WTC11 (cell line): ENCODE data around the gene IL36G. TPM values are rescaled to one million over a fixed set of nuclear protein-coding genes. Genes with fewer than 3 reads are reported as not detected.

Experiments used
- ATAC-seq: fragments of 200-7000 bp; cut with Tn5 transposase; 2 replicates; pipeline ENCODE4 v1.10.0; 2021; ENCODE audit warnings: mild to moderate bottlenecking, moderate library complexity
- CTCF ChIA-PET: fragments of 300-600 bp; sonication (Branson Sonifier 250); formaldehyde crosslinking; loops from one replicate; lab custom pipeline; 2021; ENCODE audit warnings: antibody characterized with exemption; lab: Charles Lee
- POLR2A ChIA-PET: fragments of 350-600 bp; sonication (Branson Sonifier 250); formaldehyde crosslinking; loops from one replicate; lab custom pipeline; 2021; ENCODE audit warnings: antibody characterized with exemption; lab: Charles Lee
- DNase-seq: peaks from one replicate; pipeline ENCODE4 v3.0.0; 2021; ENCODE audit warnings: low spot score
- H3K27ac Mint-ChIP-seq: 2 replicates; pipeline ENCODE4 v1.8.0; 2021; ENCODE audit warnings: mixed read lengths
- H3K27me3 Mint-ChIP-seq: 2 replicates; pipeline ENCODE4 v1.8.0; 2021; ENCODE audit warnings: low read depth, mild to moderate bottlenecking, moderate library complexity, mixed read lengths
- H3K36me3 Mint-ChIP-seq: 2 replicates; pipeline ENCODE4 v1.8.0; 2021; ENCODE audit warnings: mixed read lengths
- H3K4me1 Mint-ChIP-seq: 2 replicates; pipeline ENCODE4 v1.8.0; 2022; ENCODE audit warnings: mixed read lengths
- H3K4me3 Mint-ChIP-seq: 2 replicates; pipeline ENCODE4 v1.8.0; 2021; ENCODE audit warnings: mild to moderate bottlenecking, moderate library complexity, mixed read lengths
- H3K9me3 Mint-ChIP-seq: 2 replicates; pipeline ENCODE4 v1.8.0; 2021; ENCODE audit warnings: mixed read lengths
- CREB1 ChIP-seq: sonication (generic); formaldehyde crosslinking; IDR thresholded peaks from 2 replicates; pipeline ENCODE4 v1.8.0; 2023; ENCODE audit warnings: mild to moderate bottlenecking, missing genetic modification reagents
- E2F4 ChIP-seq: sonication (generic); formaldehyde crosslinking; IDR thresholded peaks from 2 replicates; pipeline ENCODE4 v1.8.1; 2022; ENCODE audit warnings: low read depth, mild to moderate bottlenecking, moderate library complexity, missing genetic modification reagents, borderline replicate concordance
- ERG ChIP-seq: fragments of 250-450 bp; sonication (Bioruptor Pico); IDR thresholded peaks from 2 replicates; pipeline ENCODE4 v1.8.0; 2021; ENCODE audit warnings: mild to moderate bottlenecking
- ETV6 ChIP-seq: sonication (generic); formaldehyde crosslinking; IDR thresholded peaks from 2 replicates; pipeline ENCODE4 v1.8.1; 2022; ENCODE audit warnings: mild to moderate bottlenecking, missing genetic modification reagents
- FOXK1 ChIP-seq: sonication (generic); formaldehyde crosslinking; IDR thresholded peaks from 2 replicates; pipeline ENCODE4 v1.8.0; 2022; ENCODE audit warnings: mild to moderate bottlenecking, moderate library complexity, missing genetic modification reagents
- GABPB1 ChIP-seq: sonication (generic); formaldehyde crosslinking; IDR thresholded peaks from 2 replicates; pipeline ENCODE4 v1.8.1; 2023; ENCODE audit warnings: mild to moderate bottlenecking, missing genetic modification reagents
- IRF1 ChIP-seq: sonication (generic); formaldehyde crosslinking; IDR thresholded peaks from 2 replicates; pipeline ENCODE4 v1.8.0; 2023; ENCODE audit warnings: missing genetic modification reagents
- JUN ChIP-seq: sonication (generic); formaldehyde crosslinking; IDR thresholded peaks from 2 replicates; pipeline ENCODE4 v1.8.0; 2023; ENCODE audit warnings: mild to moderate bottlenecking, missing genetic modification reagents
- MXD4 ChIP-seq: fragments of 250-450 bp; sonication (Bioruptor Pico); IDR thresholded peaks from 2 replicates; pipeline ENCODE4 v1.8.0; 2021; ENCODE audit warnings: mild to moderate bottlenecking, moderate library complexity, borderline replicate concordance
- MYBL2 ChIP-seq: sonication (generic); formaldehyde crosslinking; IDR thresholded peaks from 2 replicates; pipeline ENCODE4 v1.8.1; 2023; ENCODE audit warnings: mild to moderate bottlenecking, moderate library complexity, missing genetic modification reagents
- NR2C2 ChIP-seq: sonication (generic); formaldehyde crosslinking; IDR thresholded peaks from 2 replicates; pipeline ENCODE4 v1.8.0; 2022; ENCODE audit warnings: mild to moderate bottlenecking, missing genetic modification reagents
- NR3C1 ChIP-seq: sonication (generic); formaldehyde crosslinking; conservative IDR thresholded peaks from 2 replicates; pipeline ENCODE4 v1.8.1; 2023; ENCODE audit warnings: low read depth, mild to moderate bottlenecking, missing genetic modification reagents
- RELA ChIP-seq: sonication (generic); formaldehyde crosslinking; IDR thresholded peaks from 2 replicates; pipeline ENCODE4 v1.8.1; 2022; ENCODE audit warnings: missing genetic modification reagents, mild to moderate bottlenecking, borderline replicate concordance
- RORB ChIP-seq: fragments of 250-450 bp; sonication (Bioruptor Pico); IDR thresholded peaks from 2 replicates; pipeline ENCODE4 v1.9.0; 2021; ENCODE audit warnings: mild to moderate bottlenecking
- STAT6 ChIP-seq: sonication (generic); formaldehyde crosslinking; conservative IDR thresholded peaks from 2 replicates; pipeline ENCODE4 v1.8.1; 2023; ENCODE audit warnings: mild to moderate bottlenecking, low read depth, missing genetic modification reagents, moderate library complexity
- TCF7 ChIP-seq: sonication (generic); formaldehyde crosslinking; IDR thresholded peaks from 2 replicates; pipeline ENCODE4 v1.8.0; 2022; ENCODE audit warnings: mild to moderate bottlenecking, low read depth, missing genetic modification reagents, moderate library complexity
- TEAD1 ChIP-seq: sonication (generic); formaldehyde crosslinking; IDR thresholded peaks from 2 replicates; pipeline ENCODE4 v1.8.0; 2022; ENCODE audit warnings: mild to moderate bottlenecking, missing genetic modification reagents
- TP53 ChIP-seq: sonication (generic); formaldehyde crosslinking; IDR thresholded peaks from 2 replicates; pipeline ENCODE4 v1.8.1; 2023; ENCODE audit warnings: mild to moderate bottlenecking, missing genetic modification reagents
- USF1 ChIP-seq: sonication (generic); formaldehyde crosslinking; IDR thresholded peaks from 2 replicates; pipeline ENCODE4 v1.8.0; 2022; ENCODE audit warnings: mild to moderate bottlenecking, missing genetic modification reagents
- USF2 ChIP-seq: sonication (generic); formaldehyde crosslinking; IDR thresholded peaks from 2 replicates; pipeline ENCODE4 v1.8.1; 2023; ENCODE audit warnings: mild to moderate bottlenecking, missing genetic modification reagents, moderate library complexity
- ZBTB43 ChIP-seq: sonication (generic); formaldehyde crosslinking; IDR thresholded peaks from 2 replicates; pipeline ENCODE4 v1.8.1; 2023; ENCODE audit warnings: mild to moderate bottlenecking, missing genetic modification reagents
- ZNF396 ChIP-seq: fragments of 250-450 bp; sonication (Bioruptor Pico); IDR thresholded peaks from 2 replicates; pipeline ENCODE4 v1.8.0; 2021; ENCODE audit warnings: mild to moderate bottlenecking, moderate library complexity, borderline replicate concordance
- ZNF416 ChIP-seq: fragments of 250-450 bp; sonication (Bioruptor Pico); IDR thresholded peaks from 2 replicates; pipeline ENCODE4 v1.9.0; 2021; ENCODE audit warnings: mild to moderate bottlenecking, inconsistent platforms
- ZSCAN18 ChIP-seq: fragments of 250-450 bp; sonication (Bioruptor Pico); IDR thresholded peaks from 2 replicates; pipeline ENCODE4 v2.1.2; 2022; ENCODE audit warnings: mild to moderate bottlenecking, moderate library complexity
- total RNA-seq: library from RNA; stranded (reverse); gene quantifications from 3 replicates; pipeline ENCODE4 v1.2.3, GENCODE V29; 2021

The IL36G gene
- total RNA-seq, 1 experiment from 2014 or later, result not detected

- Mint-ChIP-seq H3K4me3 (no peak overlapping the region), H3K4me1 (peaks cover 12% of the 10 kb centered on the region), H3K9me3 (peaks cover 17% of the 10 kb centered on the region), H3K27me3 (peaks cover 30% of the 10 kb centered on the region), H3K36me3 (no peaks in the 10 kb centered on the region), H3K27ac (no peak overlapping the region)
- CTCF ChIA-PET, result no interaction called here
- no peak for DNase-seq
- peak; percentile 58 for ATAC-seq
- TF ChIP-seq TCF7 (CRISPR knock-in tag) (no peak), ETV6 (CRISPR knock-in tag) (no peak), RORB (CRISPR knock-in tag) (no peak), TP53 (CRISPR knock-in tag) (no peak), NR3C1 (CRISPR knock-in tag) (no peak), USF2 (CRISPR knock-in tag) (no peak), JUN (no peak), USF1 (CRISPR knock-in tag) (no peak), ERG (no peak), ZSCAN18 (CRISPR knock-in tag) (no peak), RELA (CRISPR knock-in tag) (no peak), ZBTB43 (CRISPR knock-in tag) (no peak), FOXK1 (CRISPR knock-in tag) (no peak), E2F4 (CRISPR knock-in tag) (no peak), ZNF396 (CRISPR knock-in tag) (no peak), ZNF416 (CRISPR knock-in tag) (no peak), CREB1 (CRISPR knock-in tag) (no peak), GABPB1 (CRISPR knock-in tag) (no peak), MXD4 (CRISPR knock-in tag) (no peak)
- POLR2A ChIA-PET, result interaction anchor here (1.0 kb wide), 1 partner anchor 12 kb away, joined by 3 read pairs; no protein-coding TSS in a partner anchor
Observed at GRCh38 chr2:113028112-113028511, 50.3 kb downstream of the IL36G start.

- ATAC-seq (no peak), DNase-seq (no peak)
- Mint-ChIP-seq H3K9me3 (peaks cover 17% of the 10 kb centered on the region), H3K4me3 (no peak overlapping the region), H3K27ac (no peak overlapping the region), H3K27me3 (peaks cover 12% of the 10 kb centered on the region), H3K36me3 (no peaks in the 10 kb centered on the region), H3K4me1 (peaks cover 8% of the 10 kb centered on the region)
- CTCF ChIA-PET, result interaction anchor here (0.6 kb wide), 1 partner anchor 74 kb away, joined by 3 read pairs; no protein-coding TSS in a partner anchor
- POLR2A ChIA-PET, result no interaction called here
- TF ChIP-seq NR2C2 (CRISPR knock-in tag) (no peak), USF1 (CRISPR knock-in tag) (no peak), STAT6 (no peak), IRF1 (CRISPR knock-in tag) (no peak), MYBL2 (no peak), TEAD1 (CRISPR knock-in tag) (no peak)
Observed at GRCh38 chr2:113032737-113033136, 54.9 kb downstream of the IL36G start.
